T47D (cell line): ENCODE data around the gene SNAPC4.
A peak's percentile ranks its signal among the peaks of the same experiment; 100 is the strongest.

Source experiments
- DNase-seq, 2 experiments: peaks; one replicate each; pipeline versions ENCODE4 v3.0.0 to v3.0.0-alpha.2; 2011 to 2012; ENCODE audit warnings: low read depth in 1 of 2, low spot score in 1 of 2
- JUND ChIP-seq: IDR thresholded peaks from 2 replicates; pipeline ENCODE4 v1.6.1; 2012; ENCODE audit warnings: low read depth
- in situ Hi-C: cut with HindIII; loops from 2 replicates; pipeline ENCODE4 v1.10.0; 2016; ENCODE audit warnings: low sequenced_read_pairs, low pct_unique_long_range_greater_than_20kb

Gene SNAPC4

GRCh38 chr9:136367296-136368145 is 32.4 kb downstream of the SNAPC4 start:
- no peak for TF ChIP-seq JUND
- in situ Hi-C loops = no loop called here
- DNase-seq = no peak

GRCh38 chr9:136366826-136367225 is 33.1 kb downstream of the SNAPC4 start:
- in situ Hi-C loops = no loop called here
- no peak for TF ChIP-seq JUND
- DNase-seq = no peak

- in situ Hi-C loops = no loop called here
- DNase-seq = no peak
- TF ChIP-seq JUND = no peak
Observed at GRCh38 chr9:136365775-136366222, 34.2 kb downstream of the SNAPC4 start.

- in situ Hi-C loops = no loop called here
- TF ChIP-seq JUND = no peak
- DNase-seq = no peak
Observed at GRCh38 chr9:136364942-136365774, 34.8 kb downstream of the SNAPC4 start.

- no peak for TF ChIP-seq JUND
- in situ Hi-C loops = no loop called here
- no peak for DNase-seq
Observed at GRCh38 chr9:136363949-136364748, 35.8 kb downstream of the SNAPC4 start.

- peak; percentile 98 to 99 for DNase-seq
- in situ Hi-C loops = no loop called here
- TF ChIP-seq JUND = no peak
Observed at GRCh38 chr9:136363106-136363948, 36.6 kb downstream of the SNAPC4 start, which contains the start of gene DNLZ. DNLZ (minus strand) TSS chr9:136363744; CDS start chr9:136363714, 30 bp downstream.

GRCh38 chr9:136362450-136362784 is 37.6 kb downstream of the SNAPC4 start:
- no peak for TF ChIP-seq JUND
- no peak for DNase-seq
- in situ Hi-C loops = no loop called here

- in situ Hi-C loops = no loop called here
- no peak for TF ChIP-seq JUND
- no peak for DNase-seq
Observed at GRCh38 chr9:136361754-136362449, 38.1 kb downstream of the SNAPC4 start.

- TF ChIP-seq JUND = no peak
- in situ Hi-C loops = no loop called here
- DNase-seq = no peak
Observed at GRCh38 chr9:136361047-136361753, 38.8 kb downstream of the SNAPC4 start.

- in situ Hi-C loops = no loop called here
- DNase-seq = no peak
- no peak for TF ChIP-seq JUND
Observed at GRCh38 chr9:136359774-136360718, 39.9 kb downstream of the SNAPC4 start.
